ENCODE results near the gene TMEM192. TPM values are rescaled to one million over a fixed set of nuclear protein-coding genes. Genes with fewer than 3 reads are reported as not detected.

Gene TMEM192
- total and polyA plus RNA-seq, 2 experiments from 2014 or later = 6.9 to 10.8 TPM

DNA sequence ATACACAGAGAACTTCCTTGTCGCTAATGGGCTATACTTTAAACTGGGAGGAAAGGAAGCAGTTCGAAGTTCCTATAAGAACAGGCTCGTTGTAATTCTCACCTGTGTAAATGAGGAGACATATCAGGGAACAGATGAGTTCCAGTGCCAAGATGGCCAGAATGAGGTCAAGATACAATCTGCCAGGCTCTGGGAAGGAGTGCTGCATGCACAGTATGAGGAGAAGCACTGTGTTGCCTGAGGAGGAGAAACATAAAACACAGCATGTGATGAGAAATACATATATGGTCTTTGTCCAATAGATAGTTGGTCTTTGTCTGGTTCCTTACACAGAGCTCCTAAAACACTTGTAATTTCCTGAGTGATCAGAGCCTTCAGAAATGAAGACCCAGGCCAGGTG, 24.3 kb downstream of the TMEM192 start:
- Histone ChIP-seq H3K4me2 (no peak overlapping the region), H4K20me1 (replicated peaks; ENCODE audit: insufficient read depth) (no peaks in the 10 kb centered on the region), H3K27me3 (ENCODE audit: insufficient read depth) (no peaks in the 10 kb centered on the region), H2AFZ (no peak overlapping the region), H3F3A (replicated peaks; ENCODE audit: low read depth) (no peaks in the 10 kb centered on the region), H3K4me1 (ENCODE audit: insufficient read depth) (no peaks in the 10 kb centered on the region), H3K79me2 (replicated peaks; ENCODE audit: insufficient read depth) (no peaks in the 10 kb centered on the region), H3K9me2 (ENCODE audit: insufficient read depth) (no peaks in the 10 kb centered on the region), H3K36me3 (ENCODE audit: insufficient read depth) (peaks cover 4% of the 10 kb centered on the region; the same call in 1 of the 2 replicates), H3K4me3 (no peak overlapping the region), H3K27ac (ENCODE audit: low read depth) (no peak overlapping the region)
- Mint-ChIP-seq H3K36me3 (ENCODE audit: low read depth) (peaks cover 32% of the 10 kb centered on the region), H3K4me3 (no peak overlapping the region), H3K27me3 (ENCODE audit: insufficient read depth, low read depth, poor library complexity) (peaks cover 2% of the 10 kb centered on the region), H3K9me3 (no peaks in the 10 kb centered on the region), H3K27ac (no peak overlapping the region), H3K4me1 (no peaks in the 10 kb centered on the region)
- TF ChIP-seq NANOG (IDR thresholded peaks at IDR 0.05; ENCODE audit: borderline replicate concordance) (no peak), EZH2phosphoT487 (IDR thresholded peaks at IDR 0.05; ENCODE audit: unreplicated experiment) (no peak), ZNF114 (CRISPR knock-in tag; IDR thresholded peaks at IDR 0.05) (no peak), STAT1 (IDR thresholded peaks at IDR 0.05; ENCODE audit: unreplicated experiment) (no peak), ZNF462 (CRISPR knock-in tag; IDR thresholded peaks at IDR 0.05) (no peak), EZH2 (IDR thresholded peaks at IDR 0.05; ENCODE audit: low read depth, unreplicated experiment) (no peak), POLR2AphosphoS5 (IDR thresholded peaks at IDR 0.05; ENCODE audit: low read depth) (no peak), JUNB (IDR thresholded peaks at IDR 0.05; ENCODE audit: unreplicated experiment) (no peak), CREB1 (CRISPR knock-in tag; IDR thresholded peaks at IDR 0.05; ENCODE audit: low read depth) (no peak), CTCF (conservative IDR thresholded peaks at IDR 0.05; ENCODE audit: low read depth in 2 of 2) (no peak), ZNF331 (CRISPR knock-in tag; IDR thresholded peaks at IDR 0.05; ENCODE audit: low read depth) (no peak)
- TF ChIP-seq, protein P1, sequence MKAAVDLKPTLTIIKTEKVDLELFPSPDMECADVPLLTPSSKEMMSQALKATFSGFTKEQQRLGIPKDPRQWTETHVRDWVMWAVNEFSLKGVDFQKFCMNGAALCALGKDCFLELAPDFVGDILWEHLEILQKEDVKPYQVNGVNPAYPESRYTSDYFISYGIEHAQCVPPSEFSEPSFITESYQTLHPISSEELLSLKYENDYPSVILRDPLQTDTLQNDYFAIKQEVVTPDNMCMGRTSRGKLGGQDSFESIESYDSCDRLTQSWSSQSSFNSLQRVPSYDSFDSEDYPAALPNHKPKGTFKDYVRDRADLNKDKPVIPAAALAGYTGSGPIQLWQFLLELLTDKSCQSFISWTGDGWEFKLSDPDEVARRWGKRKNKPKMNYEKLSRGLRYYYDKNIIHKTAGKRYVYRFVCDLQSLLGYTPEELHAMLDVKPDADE (IDR thresholded peaks at IDR 0.05) = no peak
- TF ChIP-seq, protein P2, sequence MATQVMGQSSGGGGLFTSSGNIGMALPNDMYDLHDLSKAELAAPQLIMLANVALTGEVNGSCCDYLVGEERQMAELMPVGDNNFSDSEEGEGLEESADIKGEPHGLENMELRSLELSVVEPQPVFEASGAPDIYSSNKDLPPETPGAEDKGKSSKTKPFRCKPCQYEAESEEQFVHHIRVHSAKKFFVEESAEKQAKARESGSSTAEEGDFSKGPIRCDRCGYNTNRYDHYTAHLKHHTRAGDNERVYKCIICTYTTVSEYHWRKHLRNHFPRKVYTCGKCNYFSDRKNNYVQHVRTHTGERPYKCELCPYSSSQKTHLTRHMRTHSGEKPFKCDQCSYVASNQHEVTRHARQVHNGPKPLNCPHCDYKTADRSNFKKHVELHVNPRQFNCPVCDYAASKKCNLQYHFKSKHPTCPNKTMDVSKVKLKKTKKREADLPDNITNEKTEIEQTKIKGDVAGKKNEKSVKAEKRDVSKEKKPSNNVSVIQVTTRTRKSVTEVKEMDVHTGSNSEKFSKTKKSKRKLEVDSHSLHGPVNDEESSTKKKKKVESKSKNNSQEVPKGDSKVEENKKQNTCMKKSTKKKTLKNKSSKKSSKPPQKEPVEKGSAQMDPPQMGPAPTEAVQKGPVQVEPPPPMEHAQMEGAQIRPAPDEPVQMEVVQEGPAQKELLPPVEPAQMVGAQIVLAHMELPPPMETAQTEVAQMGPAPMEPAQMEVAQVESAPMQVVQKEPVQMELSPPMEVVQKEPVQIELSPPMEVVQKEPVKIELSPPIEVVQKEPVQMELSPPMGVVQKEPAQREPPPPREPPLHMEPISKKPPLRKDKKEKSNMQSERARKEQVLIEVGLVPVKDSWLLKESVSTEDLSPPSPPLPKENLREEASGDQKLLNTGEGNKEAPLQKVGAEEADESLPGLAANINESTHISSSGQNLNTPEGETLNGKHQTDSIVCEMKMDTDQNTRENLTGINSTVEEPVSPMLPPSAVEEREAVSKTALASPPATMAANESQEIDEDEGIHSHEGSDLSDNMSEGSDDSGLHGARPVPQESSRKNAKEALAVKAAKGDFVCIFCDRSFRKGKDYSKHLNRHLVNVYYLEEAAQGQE (IDR thresholded peaks at IDR 0.05; ENCODE audit: unreplicated experiment) = no peak
- no peak for DNase-seq (ENCODE audit: low spot score)
- ATAC-seq = no peak

All from GM23338 (cell line).